Esophagus squamous epithelium (tissue), 5 donors: ENCODE measurements around the gene ADGRA3. TPM values are rescaled to one million over a fixed set of nuclear protein-coding genes. Genes with fewer than 3 reads are reported as not detected.

Source experiments
- DNase-seq: peaks from one replicate; lab custom pipeline; 2025; lab: John Stamatoyannopoulos, UW
- H3K27ac ChIP-seq, 4 donors: fragments of 200-600 bp; sonication (generic); one replicate each; pipeline ENCODE4 v1.5.1; 2016 to 2019; ENCODE audit warnings: mild to moderate bottlenecking in 1 of 4
- H3K27me3 ChIP-seq, 4 donors: fragments of 200-600 bp; sonication (generic); 1 replicate in 3 of 4; 2 replicates in 1 of 4; pipeline versions ENCODE4 v1.5.1 to v1.6.0; 2017 to 2021; ENCODE audit warnings: antibody characterized with exemption in 1 of 4
- H3K36me3 ChIP-seq, 3 donors: fragments of 200-600 bp; sonication (generic); one replicate each; pipeline ENCODE4 v1.5.1; 2016 to 2019
- H3K4me1 ChIP-seq, 3 donors: fragments of 200-600 bp; sonication (generic); one replicate each; pipeline ENCODE4 v1.5.1; 2017 to 2019
- H3K4me3 ChIP-seq, 4 donors: fragments of 200-600 bp; sonication (generic); 1 replicate in 3 of 4; 2 replicates in 1 of 4; pipeline ENCODE4 v1.5.1; 2016 to 2019; ENCODE audit warnings: mild to moderate bottlenecking in 2 of 4, moderate library complexity in 1 of 4
- H3K9me3 ChIP-seq, 3 donors: fragments of 200-600 bp; sonication (generic); one replicate each; pipeline ENCODE4 v1.5.1; 2016 to 2019
- CTCF ChIP-seq, 6 experiments: fragments of 450-650 bp in 4 of 6; fragments of 200-600 bp in 2 of 6; sonication (generic) in 2 of 6; IDR thresholded peaks; one replicate each; pipeline ENCODE4 v1.5.1; 2016 to 2019; ENCODE audit warnings: antibody characterized with exemption in 6 of 6, mild to moderate bottlenecking in 4 of 6, moderate library complexity in 4 of 6
- POLR2A ChIP-seq, 4 donors: fragments of 450-650 bp; IDR thresholded peaks; one replicate each; pipeline ENCODE4 v1.6.1; 2017; ENCODE audit warnings: antibody characterized with exemption in 4 of 4, mild to moderate bottlenecking in 4 of 4, moderate library complexity in 3 of 4
- WGBS, 2 donors: methylation state at CpG; one replicate each; pipeline ENCODE4 v1.1.5; 2018; 5-methylcytosine and 5-hydroxymethylcytosine counted together
- intact Hi-C: fragments of 100-400 bp; cut with DNase I; formaldehyde crosslinking; loops from one replicate; pipeline ENCODE4 v1.15.0; 2022
- total RNA-seq, 4 donors: library from RNA; depleted of rRNA; stranded (reverse); fragments of >200 nt; gene quantifications; one replicate each; pipeline ENCODE4 v1.1.0, GENCODE V29; 2016
- donor health status: DM: yes; HTN: yes; CAD: no.

Gene ADGRA3
- total RNA-seq, 4 donors from 2014 or later, result 5.4 to 20.4 (median 12.9) TPM

- TF ChIP-seq POLR2A (IDR thresholded peaks at IDR 0.05) (no peak), CTCF (IDR thresholded peaks at IDR 0.05) (no peak)
- 37 to 56% methylated on average over 4 of the region's 4 CpGs for WGBS, 2 donors
- no peaks in the 10 kb centered on the region for H3K27me3 ChIP-seq
- intact Hi-C loops, result no loop called here
- H3K27ac ChIP-seq, result no peak overlapping the region
- H3K4me1 ChIP-seq, result peaks cover 0 to 5% (median 0%) of the 10 kb centered on the region in 3 donors
- no peaks in the 10 kb centered on the region for H3K9me3 ChIP-seq
- DNase-seq, result no peak
- H3K4me3 ChIP-seq, result no peak overlapping the region
- H3K36me3 ChIP-seq, result peaks cover 0 to 4% (median 0%) of the 10 kb centered on the region in 3 donors
Observed at GRCh38 chr4:22473268-22473667, 42.6 kb downstream of the ADGRA3 start.

GRCh38 chr4:22471999-22472461 lies 43.8 kb downstream of the ADGRA3 start:
- intact Hi-C loops, result no loop called here
- Histone ChIP-seq H3K4me3 (no peak overlapping the region), H3K27me3 (no peaks in the 10 kb centered on the region), H3K4me1 (peaks cover 0 to 5% (median 0%) of the 10 kb centered on the region in 3 donors), H3K9me3 (no peaks in the 10 kb centered on the region), H3K36me3 (peaks cover 0 to 4% (median 0%) of the 10 kb centered on the region in 3 donors), H3K27ac (no peak overlapping the region)
- 75 to 76% methylated on average over 4 of the region's 4 CpGs for WGBS, 2 donors
- TF ChIP-seq CTCF (IDR thresholded peaks at IDR 0.05), result no peak
- no peak for TF ChIP-seq POLR2A (IDR thresholded peaks at IDR 0.05)
- DNase-seq, result no peak

GRCh38 chr4:22471419-22471818 lies 44.4 kb downstream of the ADGRA3 start:
- no peaks in the 10 kb centered on the region for H3K27me3 ChIP-seq
- DNase-seq, result no peak
- intact Hi-C loops, result no loop called here
- H3K4me1 ChIP-seq, result peaks cover 0 to 5% (median 0%) of the 10 kb centered on the region in 3 donors
- 74 to 83% methylated on average over 3 to 4 of the region's 4 CpGs for WGBS, 2 donors
- H3K4me3 ChIP-seq, result no peak overlapping the region
- no peak overlapping the region for H3K27ac ChIP-seq
- TF ChIP-seq CTCF (IDR thresholded peaks at IDR 0.05), result no peak
- TF ChIP-seq POLR2A (IDR thresholded peaks at IDR 0.05), result no peak
- H3K36me3 ChIP-seq, result peaks cover 0 to 4% (median 0%) of the 10 kb centered on the region in 3 donors
- no peaks in the 10 kb centered on the region for H3K9me3 ChIP-seq

- Histone ChIP-seq H3K4me3 (no peak overlapping the region), H3K4me1 (no peaks in the 10 kb centered on the region), H3K36me3 (peaks cover 0 to 4% (median 0%) of the 10 kb centered on the region in 3 donors), H3K27me3 (no peaks in the 10 kb centered on the region), H3K27ac (no peak overlapping the region), H3K9me3 (no peaks in the 10 kb centered on the region)
- TF ChIP-seq POLR2A (IDR thresholded peaks at IDR 0.05) (no peak), CTCF (IDR thresholded peaks at IDR 0.05) (no peak)
- DNase-seq, result no peak
- intact Hi-C loops, result no loop called here
- 84 to 93% methylated on average over 6 to 8 of the region's 10 CpGs for WGBS, 2 donors
Observed at GRCh38 chr4:22466581-22466980, 49.3 kb downstream of the ADGRA3 start.

- no peaks in the 10 kb centered on the region for H3K27me3 ChIP-seq
- 86 to 96% methylated on average over 5 of the region's 5 CpGs for WGBS, 2 donors
- TF ChIP-seq CTCF (IDR thresholded peaks at IDR 0.05), result no peak
- no peak for TF ChIP-seq POLR2A (IDR thresholded peaks at IDR 0.05)
Observed at GRCh38 chr4:22465996-22466395, 49.9 kb downstream of the ADGRA3 start.

More at GRCh38 chr4:22465996-22466395, 49.9 kb downstream of the ADGRA3 start:
- H3K4me3 ChIP-seq, result no peak overlapping the region
- no peak overlapping the region for H3K27ac ChIP-seq
- H3K36me3 ChIP-seq, result peaks cover 0 to 4% (median 0%) of the 10 kb centered on the region in 3 donors
- no peaks in the 10 kb centered on the region for H3K9me3 ChIP-seq
- no peaks in the 10 kb centered on the region for H3K4me1 ChIP-seq
- intact Hi-C loops, result no loop called here
- DNase-seq, result no peak
